GM19240 (cell line): ENCODE data around the gene ATF6.

ENCODE experiments used
- DNase-seq: peaks from one replicate; pipeline ENCODE4 v3.0.0; 2011; ENCODE audit warnings: low spot score; ENCODE audit not compliant: insufficient read length

Gene ATF6

DNA sequence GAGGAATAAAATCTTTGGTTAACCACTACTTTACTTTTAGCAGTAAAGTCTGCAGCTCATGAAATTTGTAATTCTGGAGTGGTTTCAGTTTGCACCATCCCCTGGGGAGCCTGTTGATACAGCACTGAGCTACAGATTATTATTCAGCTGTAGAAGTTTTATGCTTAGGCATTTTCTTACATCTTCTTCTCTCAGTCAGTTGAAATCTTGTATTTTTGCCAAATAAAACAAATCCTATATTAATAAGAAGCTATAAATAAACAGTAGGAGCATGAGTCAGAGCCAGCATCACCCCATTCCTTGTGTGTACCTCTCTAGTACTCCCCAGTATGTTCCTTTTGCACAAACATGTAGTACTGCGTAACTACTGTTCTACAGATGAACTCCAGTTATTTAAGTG, 118.9 kb downstream of the ATF6 start:
- no peak for DNase-seq

DNA sequence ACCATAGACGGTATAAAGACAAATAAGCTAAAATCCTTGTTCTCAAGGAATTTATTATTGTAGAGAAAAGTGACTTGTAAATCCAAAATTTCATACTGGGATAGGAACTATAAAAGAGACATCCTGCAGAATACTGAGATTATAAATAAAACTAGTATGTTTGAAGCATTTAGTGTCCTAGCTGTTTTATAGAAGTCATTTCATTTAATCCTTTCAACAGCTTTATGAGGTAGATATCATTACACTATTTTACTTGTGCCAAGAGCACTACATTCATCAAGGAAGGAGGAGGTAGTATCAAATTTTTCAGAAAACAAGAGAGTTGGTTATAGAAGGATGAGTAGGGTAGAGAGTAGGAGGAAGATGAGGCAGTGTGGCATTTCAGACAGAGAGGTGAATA, 119.6 kb downstream of the ATF6 start:
- no peak for DNase-seq

DNA sequence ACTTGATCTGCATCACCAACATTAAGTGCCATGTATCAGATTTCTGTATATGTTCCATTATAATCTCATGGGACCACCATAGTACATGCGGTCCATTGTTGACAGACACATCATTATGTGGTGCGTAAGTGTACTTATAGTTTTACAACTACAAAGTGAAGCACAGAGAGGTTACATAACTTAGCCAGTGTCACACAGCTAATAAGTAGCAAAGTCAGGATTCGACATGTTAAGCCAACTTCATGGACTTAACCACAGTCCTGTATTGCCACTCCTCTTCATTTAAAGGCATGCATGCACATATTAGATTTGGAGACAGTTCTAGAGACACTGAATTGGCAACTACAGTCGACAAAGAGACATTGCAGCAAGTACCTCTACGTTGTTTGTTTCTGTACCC, 120.5 kb downstream of the ATF6 start:
- no peak for DNase-seq

DNA sequence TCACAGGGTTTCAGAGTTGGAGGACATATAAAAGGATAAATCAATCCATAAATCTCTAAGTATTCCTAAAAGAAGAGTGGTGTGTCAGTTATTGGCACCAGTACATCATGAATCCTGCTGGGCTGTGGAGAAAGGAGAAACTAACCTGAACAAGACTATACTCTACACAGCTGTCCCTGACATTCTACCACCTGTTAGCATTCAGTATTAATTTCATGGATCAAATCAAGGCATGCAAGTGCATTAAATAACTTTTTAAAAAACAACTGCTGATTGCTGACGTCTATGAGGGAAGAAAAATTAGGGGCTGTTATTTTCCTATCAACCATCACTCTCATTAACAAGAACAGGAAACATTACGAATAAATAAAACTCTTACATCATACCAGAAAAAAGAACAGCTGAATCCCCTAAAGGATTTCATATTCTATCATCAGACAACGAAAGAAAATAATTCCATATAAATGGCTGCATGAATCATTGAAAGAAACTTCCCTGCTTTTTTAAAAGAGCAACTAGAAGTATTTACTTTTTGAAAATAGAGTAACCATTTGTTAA, 121.7 kb downstream of the ATF6 start:
- no peak for DNase-seq

DNA sequence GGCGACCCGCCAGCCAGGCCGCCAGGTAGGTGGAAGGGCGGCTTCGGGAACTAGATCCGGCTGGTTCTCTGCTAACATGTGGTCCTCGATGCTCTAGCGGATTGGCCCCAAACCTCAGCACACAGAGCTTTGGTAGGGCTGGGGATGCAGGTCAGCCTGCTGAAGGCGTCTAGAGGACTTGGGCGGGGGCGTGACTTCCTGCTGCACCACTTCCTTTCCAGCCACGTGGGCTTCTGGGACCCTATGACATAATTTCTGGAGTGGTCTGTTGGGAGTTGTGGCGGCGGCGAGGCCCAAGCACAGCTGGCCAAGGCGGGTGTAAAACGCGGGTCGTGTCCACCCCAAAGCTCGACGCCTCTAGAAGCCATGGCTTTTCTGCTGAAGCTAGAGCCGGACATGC, 124.5 kb downstream of the ATF6 start:
- no peak for DNase-seq

DNA sequence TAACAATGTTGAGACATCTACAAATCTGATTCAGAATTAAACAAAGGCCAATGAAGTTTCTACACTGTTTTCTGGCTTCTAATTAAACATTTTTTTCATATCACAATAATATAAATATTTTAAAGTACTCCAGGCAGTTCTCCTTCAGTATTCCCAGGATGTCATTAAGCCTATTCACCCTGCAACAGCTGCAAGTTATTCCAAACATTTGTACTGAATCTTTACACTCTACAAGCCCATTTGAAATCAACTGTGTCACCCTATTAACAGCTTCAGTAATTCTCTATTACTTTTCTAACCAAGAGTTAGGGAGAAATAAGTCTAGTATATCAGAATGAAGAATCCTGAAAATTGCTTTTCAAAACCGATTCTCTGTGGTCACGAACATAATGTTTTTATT, 133.0 kb downstream of the ATF6 start:
- no peak for DNase-seq

DNA sequence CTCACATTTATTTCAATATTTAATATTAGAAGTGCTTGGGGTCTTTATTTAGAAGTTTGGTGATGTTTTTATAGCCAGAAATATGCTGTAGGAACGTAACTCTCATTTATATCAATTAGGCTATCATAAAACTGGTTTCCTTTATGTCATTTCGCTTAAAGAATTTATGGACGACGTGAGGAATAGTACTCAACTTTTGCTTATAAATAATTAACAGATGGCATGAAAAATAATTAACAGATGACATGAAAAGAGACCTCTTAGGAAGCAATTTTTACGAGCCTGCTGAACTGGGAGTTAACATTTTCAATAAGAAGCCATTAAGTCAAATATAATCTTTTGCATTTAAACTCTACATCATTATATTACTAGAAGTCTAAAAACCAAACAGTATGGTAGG, 134.0 kb downstream of the ATF6 start:
- DNase-seq, result no peak

DNA sequence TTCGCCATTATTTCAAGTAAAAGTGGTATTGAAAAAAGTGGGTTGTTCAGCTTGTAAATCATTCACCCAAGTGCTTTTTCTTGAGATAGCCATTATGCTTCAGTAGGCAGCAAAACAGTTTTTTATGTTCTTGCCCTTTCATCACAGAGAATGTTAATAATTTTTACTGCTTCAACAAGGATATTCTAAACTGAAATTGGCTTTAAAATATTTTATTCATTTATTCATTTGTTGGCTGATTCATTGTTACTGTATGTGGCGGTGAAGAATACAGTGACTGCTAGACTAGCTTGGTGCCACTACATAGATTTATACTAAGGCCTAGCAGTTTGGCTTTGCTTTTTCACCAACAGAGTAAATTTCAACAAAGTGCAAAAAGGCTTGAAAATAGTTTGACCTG, 136.1 kb downstream of the ATF6 start:
- DNase-seq, result no peak

DNA sequence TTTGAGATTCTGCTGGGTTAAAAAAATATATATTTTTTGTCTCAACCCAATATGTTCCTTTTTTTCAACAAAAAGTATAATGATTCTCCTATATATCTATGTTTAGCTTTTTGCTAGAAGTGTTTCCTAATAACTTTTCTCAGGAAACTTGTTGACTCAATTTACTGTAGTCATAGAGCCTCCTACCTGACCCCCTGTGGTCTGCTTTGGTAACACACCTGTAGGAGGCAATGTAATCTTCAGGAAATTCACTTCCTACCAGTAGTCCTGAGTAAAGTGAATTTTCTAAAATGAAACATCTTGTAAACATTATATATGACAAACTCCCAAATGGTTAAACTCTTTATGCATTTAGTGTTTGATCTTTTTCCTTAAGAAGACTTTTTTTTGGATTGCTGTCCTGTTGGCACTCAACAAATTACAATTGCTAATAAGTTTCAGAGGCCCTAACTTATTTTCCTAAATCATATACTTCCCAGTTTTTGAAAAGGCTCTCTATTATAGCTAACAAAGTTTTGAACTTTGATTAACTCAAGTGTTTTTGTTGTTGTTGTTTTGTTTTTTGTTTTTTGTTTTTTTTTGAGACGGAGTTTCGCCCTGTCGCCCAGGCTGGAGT, 139.3 kb downstream of the ATF6 start:
- DNase-seq, result no peak

DNA sequence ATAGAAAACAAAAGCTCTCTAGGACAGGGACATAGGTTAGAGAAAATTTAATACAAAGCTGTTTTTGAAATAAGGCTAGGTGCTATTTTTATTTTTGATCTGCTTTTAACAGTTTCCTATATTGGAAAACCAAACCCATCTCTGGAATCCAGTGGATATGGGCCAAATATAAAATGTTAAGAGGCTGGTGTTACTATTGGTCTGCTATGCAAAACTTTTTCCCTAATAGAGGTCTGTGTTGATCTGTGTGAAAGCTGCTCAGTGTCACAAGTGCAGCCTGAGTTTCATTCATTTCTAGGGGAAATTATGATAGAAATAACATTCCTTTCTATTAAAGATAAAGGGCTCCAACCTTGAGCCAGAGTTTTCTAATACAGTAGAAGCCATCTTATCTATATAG, 141.1 kb downstream of the ATF6 start:
- no peak for DNase-seq

DNA sequence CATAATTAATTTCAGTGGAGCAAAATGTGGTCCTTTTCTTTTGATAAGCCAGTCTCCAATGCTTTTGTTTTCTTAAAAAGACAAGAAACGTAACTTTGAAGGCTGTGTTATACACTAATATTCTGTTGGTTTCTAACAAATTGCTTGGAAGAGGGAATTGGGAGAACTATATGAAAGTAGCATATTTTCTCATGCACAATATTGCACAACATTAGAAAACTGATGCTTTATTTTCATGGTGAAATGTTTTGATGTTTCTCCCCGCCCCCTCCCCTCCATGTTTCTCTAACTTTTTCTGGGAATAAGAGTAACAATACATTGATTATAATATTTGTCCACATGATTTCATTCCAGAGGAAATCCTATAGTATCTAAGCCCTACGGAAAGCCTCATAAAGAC, 142.1 kb downstream of the ATF6 start:
- DNase-seq, result no peak

DNA sequence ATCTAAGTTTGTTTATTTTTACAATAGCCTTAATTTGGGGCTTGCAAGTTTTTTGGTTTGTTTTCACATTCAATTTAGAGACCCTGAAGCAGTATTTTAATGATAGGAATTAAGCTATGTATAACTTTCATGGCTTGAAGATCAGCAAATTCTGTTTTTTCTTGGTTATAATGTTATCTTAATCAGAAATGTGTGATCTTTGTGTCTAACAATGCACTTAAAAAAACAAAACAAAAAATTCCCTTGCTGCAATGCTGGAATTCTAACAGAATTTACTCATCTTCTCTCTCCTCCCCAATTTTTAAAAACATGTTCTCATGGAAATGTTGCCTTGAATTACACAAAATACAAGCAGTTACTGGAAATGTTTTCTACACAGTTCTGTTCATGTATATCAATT, 144.5 kb downstream of the ATF6 start:
- DNase-seq, result no peak

DNA sequence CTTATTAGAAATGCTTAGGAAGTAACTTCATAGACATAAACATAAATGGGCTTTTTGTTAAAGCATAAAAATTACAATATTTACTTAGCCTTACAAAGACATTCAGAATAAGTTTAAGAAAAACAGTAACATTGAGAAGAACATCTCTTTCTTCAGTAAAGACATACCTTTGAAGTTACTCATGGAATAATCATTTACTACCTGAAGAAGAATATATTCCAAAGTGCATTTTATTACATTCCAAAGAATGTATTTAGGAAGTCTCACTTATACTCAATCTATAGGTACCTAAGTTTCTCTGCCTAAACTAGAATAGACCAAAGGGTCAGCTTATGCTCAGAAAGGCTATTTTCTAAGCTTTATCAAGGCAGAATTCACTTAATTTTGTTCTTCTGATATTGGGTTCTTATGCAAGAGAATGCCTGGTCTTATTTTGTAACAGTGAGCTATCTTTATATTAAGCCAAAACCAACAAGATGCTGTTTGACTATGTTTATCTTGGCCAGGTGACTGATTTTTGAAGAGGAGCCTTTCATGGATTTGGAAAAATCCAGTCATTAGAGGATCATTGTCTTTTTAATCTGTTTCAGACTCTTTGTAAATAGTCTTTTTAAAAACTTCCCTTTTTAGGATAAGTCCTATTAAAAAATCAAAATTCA, 147.5 kb downstream of the ATF6 start:
- no peak for DNase-seq

DNA sequence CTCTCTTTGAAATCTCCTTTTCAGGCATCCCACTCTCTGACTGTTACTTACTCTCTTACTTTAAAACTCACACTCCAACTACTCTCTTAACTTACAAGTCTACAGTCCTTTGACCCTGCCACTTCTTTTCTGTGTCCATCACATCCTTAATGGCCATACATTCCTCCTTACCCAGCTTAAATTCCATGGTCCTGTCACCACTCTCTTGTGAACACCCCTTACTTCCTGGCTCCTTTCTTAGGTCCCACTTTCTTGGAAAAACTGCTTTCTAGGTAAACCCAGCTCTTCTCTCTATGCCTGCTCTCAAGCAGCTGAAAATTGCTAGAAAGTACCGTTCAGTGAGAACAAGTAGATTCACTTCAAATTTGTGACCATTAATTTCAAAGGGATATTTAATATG, 148.5 kb downstream of the ATF6 start:
- no peak for DNase-seq

DNA sequence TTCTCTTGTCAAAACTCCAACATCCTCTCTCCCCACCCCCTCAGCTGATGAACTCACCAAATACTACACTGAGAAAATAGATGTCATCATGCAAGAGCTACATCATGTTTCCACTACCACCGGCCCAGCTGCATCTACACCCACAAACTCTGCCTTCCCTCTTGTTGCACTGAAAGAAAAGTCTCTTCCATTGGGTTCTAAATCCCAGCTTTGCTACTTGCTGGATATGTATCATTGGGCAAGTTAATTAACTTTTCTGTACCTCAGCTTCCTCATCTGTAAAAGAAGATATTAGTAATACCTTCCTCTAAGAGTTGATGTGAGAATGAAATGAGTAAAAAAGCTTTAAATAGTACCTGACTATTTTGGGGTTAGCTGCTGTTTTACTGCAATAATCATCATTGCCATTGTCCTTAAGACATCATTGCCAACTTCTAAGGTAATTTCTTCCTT, 149.0 kb downstream of the ATF6 start:
- DNase-seq, result peak; percentile 2

DNA sequence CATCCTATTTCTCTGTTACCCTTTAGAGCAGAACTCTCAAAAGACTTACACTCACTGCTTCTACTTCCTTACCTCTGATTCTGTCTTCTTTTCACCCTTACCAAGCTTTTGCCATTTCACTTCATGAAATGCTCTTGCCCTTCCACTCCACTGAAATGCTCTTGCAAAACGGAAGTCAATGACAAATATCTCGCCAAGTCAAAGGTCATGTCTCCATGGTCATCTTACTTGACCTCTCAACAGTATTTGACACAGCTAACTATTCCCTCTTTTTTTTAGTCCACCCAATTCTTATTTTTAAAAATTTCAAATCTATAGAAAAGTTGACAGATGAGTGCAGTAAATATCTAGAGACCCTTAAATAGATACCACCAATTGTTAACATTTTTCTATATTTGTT, 149.9 kb downstream of the ATF6 start:
- no peak for DNase-seq

DNA sequence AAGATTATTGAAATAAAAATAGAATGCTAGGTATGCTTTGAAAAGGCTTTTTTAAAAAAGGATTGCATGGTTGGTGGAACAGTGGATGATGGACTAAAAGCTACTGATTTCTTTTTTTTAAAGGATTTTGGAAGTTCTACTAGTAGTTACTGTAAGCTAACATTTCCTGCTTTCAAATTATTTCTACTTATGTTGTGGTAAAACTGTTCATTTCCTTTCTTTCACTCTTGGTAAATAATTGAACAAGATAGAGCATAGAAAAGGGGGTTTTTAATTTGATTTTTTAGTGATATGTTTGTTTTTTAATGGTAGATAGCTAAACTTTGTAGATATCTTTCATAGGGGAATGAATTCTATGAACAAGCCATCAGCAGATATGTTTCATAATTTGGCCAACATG, 153.1 kb downstream of the ATF6 start:
- DNase-seq, result no peak

DNA sequence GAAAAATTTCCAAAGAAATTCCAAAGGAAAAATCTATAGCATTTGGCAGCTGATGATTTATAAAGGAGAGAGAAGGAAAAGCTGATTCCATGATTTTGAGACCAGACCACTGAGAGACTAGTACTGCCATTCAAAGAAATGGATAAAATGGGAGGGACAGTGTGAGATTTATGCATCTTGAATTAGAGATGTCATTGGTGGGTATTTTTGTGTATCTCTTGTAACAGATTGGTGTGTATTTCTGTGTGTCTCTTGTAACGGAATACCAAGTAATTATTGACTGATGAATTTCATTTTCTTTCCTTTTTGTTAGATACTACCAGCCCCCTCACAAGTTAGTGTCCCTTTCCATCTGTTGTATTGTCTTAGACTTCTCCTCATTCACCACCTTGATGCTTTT, 155.4 kb downstream of the ATF6 start:
- DNase-seq, result no peak

DNA sequence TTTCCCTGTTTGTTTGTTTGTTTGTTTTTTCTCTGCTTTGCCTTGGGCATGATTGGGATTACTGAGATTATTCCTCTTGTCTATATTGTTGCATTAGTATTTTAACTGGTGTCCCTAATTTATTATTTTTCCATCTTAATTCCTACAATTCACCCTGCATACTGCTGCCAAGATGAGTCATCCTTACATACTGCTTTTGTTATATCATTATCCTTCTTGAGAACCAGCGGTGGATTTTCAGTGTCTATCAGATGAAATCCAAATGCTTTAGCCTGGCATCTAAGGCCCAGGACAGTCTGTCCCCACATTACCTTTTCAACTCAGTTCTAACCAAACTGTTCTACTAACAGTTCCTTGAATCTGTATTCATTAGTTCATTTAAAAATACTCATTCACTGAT, 155.9 kb downstream of the ATF6 start:
- no peak for DNase-seq

DNA sequence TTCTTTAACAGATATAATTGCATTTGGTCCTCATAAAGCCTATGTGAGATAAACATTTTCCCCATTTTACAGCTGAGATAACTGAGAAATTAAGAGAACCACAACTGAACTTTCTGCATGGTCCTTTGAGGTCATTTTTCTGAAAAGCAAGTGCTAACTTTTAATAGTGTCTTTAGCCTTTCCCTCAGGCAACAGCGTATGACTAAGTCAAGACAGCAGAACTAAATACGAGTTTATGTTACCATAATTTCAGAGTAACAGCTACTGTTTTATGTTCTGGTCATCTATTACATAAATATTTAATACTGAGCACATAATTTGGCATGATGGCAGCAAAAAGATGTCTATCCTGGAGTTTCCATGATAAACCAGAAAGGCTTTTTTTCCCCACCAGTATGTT, 161.9 kb downstream of the ATF6 start:
- no peak for DNase-seq

DNA sequence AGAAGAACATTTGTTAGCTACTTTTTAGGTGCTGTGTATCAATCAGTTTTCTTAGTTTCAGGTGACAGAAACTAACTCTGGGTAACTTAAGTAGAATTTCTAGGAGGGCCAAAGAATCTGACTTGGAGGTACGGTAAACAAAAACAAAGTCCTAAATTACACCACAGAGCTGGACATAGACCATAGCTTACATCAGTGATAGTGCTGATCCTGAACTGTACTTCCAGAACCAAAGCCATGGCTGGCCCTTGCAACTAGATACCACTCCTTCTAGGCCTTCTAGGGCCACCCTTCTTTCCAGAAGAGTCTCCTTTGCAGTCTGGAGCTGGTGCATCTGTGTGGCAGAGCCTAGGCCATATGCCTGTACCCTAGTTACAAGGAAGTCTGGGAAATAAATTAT, 163.0 kb downstream of the ATF6 start:
- no peak for DNase-seq

DNA sequence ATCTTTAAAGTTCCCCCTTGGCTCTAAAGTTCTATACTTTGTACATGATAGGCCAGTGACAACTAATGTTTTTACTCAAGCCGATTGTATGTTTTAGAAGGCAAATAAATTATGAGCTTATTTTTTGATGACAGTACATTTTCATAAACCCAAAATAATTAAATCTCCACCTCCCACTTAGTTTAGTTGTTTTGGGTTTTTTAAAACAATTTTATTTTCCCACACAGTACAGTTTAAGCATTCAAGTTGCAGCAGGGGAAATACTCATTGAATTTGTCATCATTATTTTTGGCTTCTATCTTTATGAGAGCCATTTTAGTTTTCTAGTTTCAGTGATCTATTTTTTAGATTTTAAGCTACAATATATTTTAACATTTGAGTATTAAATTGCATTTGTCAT, 163.9 kb downstream of the ATF6 start:
- DNase-seq, result no peak

DNA sequence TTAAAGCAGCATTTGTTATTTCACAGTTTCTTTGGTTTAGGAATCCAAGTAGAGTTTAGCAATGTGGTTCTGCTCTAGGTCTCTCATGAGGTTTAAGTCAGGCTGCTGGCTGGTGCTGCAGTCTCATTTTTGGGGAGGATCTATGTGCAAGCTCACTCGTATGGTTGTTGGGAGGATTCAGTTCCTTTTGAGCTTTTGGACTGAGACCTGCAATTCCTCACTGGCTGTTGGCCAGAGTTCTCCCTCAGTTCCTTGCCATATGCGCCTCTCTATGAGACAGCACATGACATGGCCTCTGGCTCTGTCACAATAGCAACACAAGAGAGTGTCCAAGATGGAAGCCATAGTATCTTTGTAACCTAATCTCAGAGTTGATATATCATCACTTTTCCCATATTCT, 166.5 kb downstream of the ATF6 start:
- no peak for DNase-seq
